A549 treated with Hydrocortisone at 1 μM for 4 hours (cell line): ENCODE results near the gene BCL7C. TPM values are rescaled to one million over a fixed set of nuclear protein-coding genes. Genes with fewer than 3 reads are reported as not detected.

Experiments used
- total RNA-seq: library from RNA; stranded (reverse); fragments of 200-300 nt; extraction: Qiagen RNA extraction; gene quantifications from 5 replicates; pipeline ENCODE4 v1.2.3, GENCODE V29; 2022

The BCL7C gene
- total RNA-seq, result 23.6 to 42.5 TPM (median 40.9 TPM) in 5 replicates

GRCh38 chr16:30893744-30894539, at the start of gene BCL7C:
BCL7C (minus strand) TSS chr16:30894077; CDS start chr16:30893944, 133 bp downstream.

GRCh38 chr16:30923554-30924075, 29.7 kb upstream of the BCL7C start, which contains the start of gene FBXL19:
FBXL19 (plus strand) TSS chr16:30923572; CDS start chr16:30925755, 2,183 bp downstream.

GRCh38 chr16:30896261-30896888, 2.5 kb upstream of the BCL7C start, which contains the start of gene CTF1:
CTF1 (plus strand) TSS chr16:30896614; CDS start chr16:30896644, 30 bp downstream.

Other genes starting within 250 kb of the BCL7C start
- 19.7 to 26.6 TPM (median 24.4 TPM) in 5 replicates for gene PRR14, start 243.1 kb downstream of the BCL7C start, total RNA-seq
- gene FBRS, start 235.6 kb downstream of the BCL7C start, total RNA-seq, result 35.0 to 40.4 TPM (median 39.7 TPM) in 5 replicates
- 12.3 to 22.3 TPM (median 21.9 TPM) in 5 replicates for gene SRCAP, start 194.9 kb downstream of the BCL7C start, total RNA-seq
- 21.9 to 27.8 TPM (median 25.2 TPM) in 5 replicates for gene PHKG2, start 145.7 kb downstream of the BCL7C start, total RNA-seq
- gene CFAP119, start 132.0 kb downstream of the BCL7C start, total RNA-seq, result 5.2 to 9.2 TPM (median 8.2 TPM) in 5 replicates
- gene RNF40, start 131.8 kb downstream of the BCL7C start, total RNA-seq, result 77.1 to 81.7 TPM (median 80.2 TPM) in 5 replicates
- gene ZNF629, start 106.9 kb downstream of the BCL7C start, total RNA-seq, result 16.2 to 21.3 TPM (median 17.3 TPM) in 5 replicates
- gene CTF1, start 2.5 kb upstream of the BCL7C start, total RNA-seq, result 0.16 to 0.32 TPM (median 0.18 TPM) in 5 replicates
- gene FBXL19, start 29.5 kb upstream of the BCL7C start, total RNA-seq, result 14.1 to 19.7 TPM (median 18.0 TPM) in 5 replicates
- gene ORAI3, start 55.0 kb upstream of the BCL7C start, total RNA-seq, result 9.0 to 14.5 TPM (median 12.1 TPM) in 5 replicates
- gene SETD1A, start 63.7 kb upstream of the BCL7C start, total RNA-seq, result 17.7 to 19.7 TPM (median 18.3 TPM) in 5 replicates
- 13.6 to 15.9 TPM (median 13.9 TPM) in 5 replicates for gene HSD3B7, start 91.1 kb upstream of the BCL7C start, total RNA-seq
- gene STX1B, start 116.6 kb upstream of the BCL7C start, total RNA-seq, result 1.4 to 2.1 TPM (median 1.6 TPM) in 5 replicates
- 56.8 to 66.1 TPM (median 64.4 TPM) in 5 replicates for gene STX4, start 139.5 kb upstream of the BCL7C start, total RNA-seq
- gene ZNF668, start 180.2 kb upstream of the BCL7C start, total RNA-seq, result 13.3 to 19.8 TPM (median 14.5 TPM) in 5 replicates
- 9.1 to 11.4 TPM (median 10.2 TPM) in 5 replicates for gene ZNF646, start 180.3 kb upstream of the BCL7C start, total RNA-seq
- 1.0 to 2.5 TPM (median 1.6 TPM) in 5 replicates for gene PRSS53, start 194.9 kb upstream of the BCL7C start, total RNA-seq
- 98.3 to 147 TPM (median 140 TPM) in 5 replicates for gene VKORC1, start 200.7 kb upstream of the BCL7C start, total RNA-seq
- gene BCKDK, start 214.3 kb upstream of the BCL7C start, total RNA-seq, result 46.0 to 56.1 TPM (median 52.2 TPM) in 5 replicates
- gene KAT8, start 223.6 kb upstream of the BCL7C start, total RNA-seq, result 45.0 to 51.2 TPM (median 48.2 TPM) in 5 replicates
- gene PRSS8, start 241.7 kb upstream of the BCL7C start, total RNA-seq, result 0.83 to 1.4 TPM (median 1.2 TPM) in 5 replicates